Amniotic stem cell (primary cell): Measurements from ENCODE around the gene SREBF1.

Experiments used
- DNase-seq: peaks from one replicate; lab custom pipeline; 2025; lab: John Stamatoyannopoulos, UW

SREBF1 gene

DNA sequence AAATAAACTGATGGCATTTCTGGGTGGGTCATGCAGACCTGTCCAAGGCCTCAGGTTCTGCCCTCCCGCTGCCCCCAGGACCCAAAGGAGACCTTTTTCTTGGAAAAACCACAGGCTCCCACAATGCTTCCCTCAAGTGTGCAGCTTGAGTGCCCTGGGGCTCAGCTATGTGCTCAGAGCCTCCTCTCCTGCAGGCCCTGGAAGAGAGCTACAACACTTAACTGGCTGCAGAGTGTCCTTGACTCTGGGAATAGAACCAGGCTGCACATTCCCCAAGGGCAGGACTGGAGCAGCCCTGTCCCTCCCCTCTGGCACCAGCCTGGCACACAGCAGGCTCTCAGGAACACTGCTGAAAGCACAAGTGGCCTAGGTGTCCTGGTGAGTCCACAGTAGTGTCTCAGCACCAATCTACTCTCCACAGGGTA lies 4.8 kb upstream of the SREBF1 start:
- DNase-seq, result no peak

DNA sequence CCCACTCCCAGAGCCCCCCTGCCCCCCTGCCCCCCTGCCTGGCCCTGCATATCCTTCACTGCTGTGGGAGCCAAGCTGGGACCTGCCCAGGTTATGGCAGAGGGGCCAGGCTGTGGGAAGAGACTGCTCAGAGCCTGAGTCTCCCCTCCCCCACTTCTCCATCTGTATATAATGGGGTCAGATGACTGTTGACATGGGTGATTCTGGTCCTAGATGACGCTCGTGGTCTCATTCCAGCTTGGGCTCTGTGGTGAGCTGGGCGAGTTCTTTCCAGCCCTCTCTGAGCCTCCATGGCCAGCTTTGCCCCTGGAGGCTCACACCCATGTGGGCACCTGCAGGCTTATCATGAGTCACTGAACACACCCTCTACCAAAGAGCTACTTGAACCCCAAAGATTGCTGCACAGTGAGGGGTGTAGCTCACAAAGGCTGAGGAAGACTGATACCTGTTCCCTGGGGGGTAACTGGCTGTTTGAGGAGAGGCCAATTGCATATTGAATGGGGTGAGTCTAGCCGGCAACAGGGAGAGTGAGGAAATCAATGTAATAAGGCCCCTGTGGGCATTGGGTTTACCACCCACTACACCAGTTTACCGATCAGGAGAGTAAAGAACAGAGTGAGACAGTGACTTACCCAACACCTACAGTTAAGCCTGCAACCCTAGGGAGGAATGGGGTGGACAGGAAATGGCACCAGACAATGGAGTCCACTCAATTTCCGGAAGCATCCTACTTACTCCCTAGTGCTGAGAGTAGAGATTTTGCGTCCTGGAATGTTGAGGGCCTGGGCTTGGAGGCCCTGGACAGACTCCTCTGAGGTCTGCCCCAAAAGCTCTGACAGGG lies 4.2 kb upstream of the SREBF1 start:
- DNase-seq, result no peak

DNA sequence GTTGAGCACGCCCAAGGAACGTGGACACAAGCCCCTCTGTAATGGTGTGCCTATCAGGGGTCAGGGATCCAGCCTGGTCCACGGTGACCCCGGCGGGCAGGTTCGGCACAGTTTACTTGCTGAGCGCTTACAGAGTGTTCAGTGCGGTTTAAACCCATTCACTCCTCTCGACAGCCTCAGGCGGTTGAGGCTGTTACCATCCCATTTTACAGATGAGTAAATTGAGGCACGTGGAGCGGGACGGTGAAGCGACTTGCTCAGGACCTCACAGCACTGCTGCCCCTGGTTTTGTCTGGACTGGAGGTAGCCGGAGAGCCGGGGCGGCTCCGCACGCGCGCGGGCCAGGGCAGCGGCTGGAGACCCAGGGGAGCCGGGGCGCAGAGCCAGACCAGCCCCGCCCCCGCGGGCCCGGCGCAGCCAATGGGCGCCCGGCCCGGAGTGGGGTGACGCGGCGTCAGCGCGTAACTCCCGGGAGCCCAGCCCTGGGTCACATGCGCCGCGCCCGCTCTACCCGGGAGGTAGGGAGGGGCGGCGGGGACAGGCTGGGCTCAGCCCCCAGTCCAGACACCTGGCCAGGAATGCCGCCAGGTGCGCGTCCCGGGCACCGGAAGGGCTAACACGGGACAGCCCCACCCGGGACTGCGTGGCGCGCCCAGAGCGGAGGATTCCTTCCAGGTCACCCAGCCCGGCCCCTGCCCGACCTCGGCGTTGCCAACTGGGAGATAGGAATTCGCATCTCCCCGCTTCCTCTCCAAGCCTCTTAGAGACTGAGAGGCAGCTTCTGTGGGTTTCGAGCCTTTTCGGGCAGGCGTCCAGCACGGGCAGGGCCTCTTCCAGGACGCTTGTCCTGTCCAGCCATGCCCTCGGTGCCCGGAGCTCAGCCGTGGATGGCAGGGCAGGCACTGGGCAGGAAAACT lies 3.3 kb upstream of the SREBF1 start:
- peak; percentile 80 for DNase-seq

GRCh38 chr17:17837966-17838962 lies 1.5 kb upstream of the SREBF1 start:
- DNase-seq, result no peak

DNA sequence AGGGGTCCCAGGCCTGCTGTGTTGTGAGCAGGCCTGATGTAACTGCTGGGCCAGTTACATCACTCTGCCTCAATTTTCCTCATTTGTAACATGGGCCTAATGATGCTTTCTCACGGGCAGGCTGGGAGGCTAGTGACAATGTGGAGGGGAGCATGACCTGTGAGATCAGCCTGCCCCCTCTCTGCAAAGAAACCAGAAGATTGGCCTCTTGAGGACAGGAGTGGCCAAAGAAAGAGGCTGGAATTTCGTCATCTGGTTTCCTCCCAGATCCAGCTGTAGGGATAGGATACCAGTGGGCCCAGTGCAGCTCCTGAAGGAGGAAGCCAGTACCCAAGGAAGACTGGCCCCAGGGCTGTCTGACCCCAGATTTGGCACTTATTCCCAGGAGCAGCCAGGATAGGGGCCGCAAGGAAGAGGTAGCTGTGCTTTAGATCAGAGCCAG lies 615 bp upstream of the SREBF1 start:
- no peak for DNase-seq

- peak; percentile 77 for DNase-seq
Measured at GRCh38 chr17:17836250-17836817, 452 bp downstream of the SREBF1 start.

DNA sequence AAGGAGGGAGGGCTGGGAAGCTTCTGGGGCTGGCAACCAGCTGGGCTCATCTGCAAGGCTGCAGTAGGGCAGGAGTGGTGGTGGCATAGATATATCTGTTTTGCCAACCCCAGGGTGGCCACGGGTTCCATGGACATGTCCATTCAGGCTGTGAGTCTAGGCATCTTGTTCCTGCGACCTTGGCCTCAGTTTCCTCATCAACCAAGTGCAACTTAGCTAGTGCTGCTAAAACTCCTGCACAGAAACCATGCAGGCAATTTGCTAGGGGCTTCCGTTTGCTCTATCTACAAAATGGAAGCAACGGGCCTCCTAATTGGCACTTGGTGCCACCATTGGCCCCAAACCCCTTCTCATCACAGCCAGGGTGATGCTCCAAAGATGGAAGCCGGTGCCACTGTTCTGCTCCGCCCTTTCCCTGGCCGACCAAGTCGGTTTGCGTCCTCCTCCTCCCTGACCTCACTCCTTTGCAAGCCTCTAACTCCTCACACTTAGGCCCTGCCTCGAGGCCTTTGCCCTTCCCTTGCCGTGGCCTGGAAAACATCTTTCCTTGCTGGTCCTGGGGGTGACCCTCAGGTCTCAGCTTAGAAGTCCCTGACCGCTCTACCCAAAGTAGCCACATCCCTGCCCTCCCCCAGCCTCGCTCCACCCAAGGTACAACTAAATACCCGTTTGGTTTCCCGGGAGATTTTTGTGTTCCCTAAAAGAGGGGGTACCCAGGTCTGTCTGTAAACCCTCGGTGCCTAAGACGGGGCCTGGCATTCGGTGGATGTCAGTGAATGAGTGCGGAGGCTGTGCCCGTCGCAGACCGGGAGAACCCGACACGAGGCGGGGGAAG lies 1.2 kb downstream of the SREBF1 start:
- no peak for DNase-seq

- no peak for DNase-seq
Measured at GRCh38 chr17:17834974-17835373, 1.8 kb downstream of the SREBF1 start.

DNA sequence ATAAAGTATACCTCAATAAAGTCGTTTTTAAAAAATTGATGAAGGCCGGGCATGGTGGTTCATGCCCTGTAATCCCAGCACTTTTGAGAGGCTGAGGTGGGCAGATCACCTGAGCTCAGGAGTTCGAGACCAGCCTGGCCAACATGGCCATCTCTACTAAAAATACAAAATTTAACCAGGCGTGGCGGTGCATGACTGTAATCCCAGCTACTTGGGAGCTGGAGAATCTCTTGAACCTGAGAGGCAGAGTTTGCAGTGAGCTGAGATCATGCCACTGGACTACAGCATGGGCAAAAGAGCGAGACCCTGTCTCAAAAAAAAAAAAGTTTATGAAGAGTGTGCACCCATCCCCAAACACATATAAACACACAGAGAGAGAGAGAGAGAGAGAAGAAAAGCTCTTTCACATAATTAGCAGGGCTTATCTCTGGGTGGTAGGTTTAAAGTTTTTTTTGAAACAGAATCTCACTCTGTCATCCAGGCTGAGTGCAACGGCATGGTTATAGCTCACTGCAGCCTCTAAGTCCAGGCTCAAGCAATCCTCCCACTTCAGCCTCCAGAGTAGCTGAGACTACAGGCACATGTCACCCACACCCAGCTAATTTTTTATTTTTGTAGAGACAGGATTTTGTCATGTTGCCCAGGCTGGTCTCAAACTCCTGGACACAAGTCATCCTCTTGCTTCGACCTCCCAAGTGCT lies 3.0 kb downstream of the SREBF1 start:
- DNase-seq, result no peak

- DNase-seq, result no peak
Measured at GRCh38 chr17:17832032-17832363, 4.8 kb downstream of the SREBF1 start.

GRCh38 chr17:17831208-17832031 lies 5.4 kb downstream of the SREBF1 start:
- no peak for DNase-seq

- no peak for DNase-seq
Measured at GRCh38 chr17:17830740-17831207, 6.0 kb downstream of the SREBF1 start.

- DNase-seq, result no peak
Measured at GRCh38 chr17:17830269-17830567, 6.6 kb downstream of the SREBF1 start.

GRCh38 chr17:17827826-17828621 lies 8.8 kb downstream of the SREBF1 start:
- DNase-seq, result no peak

DNA sequence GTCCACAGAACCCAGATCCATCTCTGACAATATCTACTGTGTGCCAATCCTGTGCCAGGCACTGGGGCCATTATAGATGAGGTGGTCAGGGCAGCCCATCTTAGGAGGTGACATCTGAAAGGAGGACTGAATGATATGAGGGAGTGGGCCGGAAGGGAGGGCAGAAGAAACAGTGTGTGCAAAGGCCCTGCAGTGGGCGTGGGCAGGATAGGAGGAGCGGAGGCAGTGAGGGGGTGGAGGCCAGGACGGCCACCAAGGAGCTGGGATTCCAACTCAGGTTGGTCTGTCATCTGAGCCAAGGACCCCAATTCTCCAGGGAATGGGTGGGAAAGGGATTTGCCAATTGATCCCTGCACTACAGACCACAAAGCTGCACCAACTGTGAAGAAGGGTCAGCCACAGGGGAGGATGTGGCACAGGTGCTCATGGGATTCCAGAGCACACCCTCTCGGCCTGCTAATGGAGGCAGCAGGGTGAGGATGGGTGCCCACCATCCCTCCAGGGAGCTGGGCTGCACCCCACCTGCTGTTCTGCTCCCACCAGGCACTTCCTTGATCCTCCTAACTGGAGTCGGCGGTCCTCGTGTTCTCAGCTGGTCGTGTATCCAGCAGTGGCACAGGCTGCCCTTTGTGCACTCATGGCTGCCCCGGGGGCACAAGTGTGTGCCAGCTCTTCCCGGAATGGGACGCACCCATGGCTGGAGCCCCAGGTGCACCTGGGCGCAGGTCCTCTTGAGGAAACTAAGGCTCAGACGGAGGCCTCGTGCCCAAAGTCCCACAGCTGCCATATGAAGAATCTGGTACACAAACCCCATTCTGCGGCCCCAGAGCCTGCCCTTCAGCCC lies 9.6 kb downstream of the SREBF1 start:
- DNase-seq, result no peak

- DNase-seq, result no peak
Measured at GRCh38 chr17:17826342-17826713, 10.5 kb downstream of the SREBF1 start.
